ENCODE measurements around the gene THAP3. TPM values are rescaled to one million over a fixed set of nuclear protein-coding genes. Genes with fewer than 3 reads are reported as not detected.

THAP3 gene
- total and polyA plus RNA-seq, 9 of the 15 experiments (the other 6 are each of a cell fraction or from before 2014, with no cell fraction given): 1.9 to 31.2 (median 18.2) TPM

- no peak for TF ChIP-seq ZBTB9 (CRISPR knock-in tag; IDR thresholded peaks at IDR 0.05)
- TF ChIP-seq UBTF (IDR thresholded peaks at IDR 0.05; ENCODE audit: borderline replicate concordance in 1 of 2, low read depth in 2 of 2, low read length in 2 of 2): 0 out of 4 replicates have a peak, but pooled peaks have one; percentile 59 to 86
- no peak for TF ChIP-seq TBL1XR1 (IDR thresholded peaks at IDR 0.05; ENCODE audit: low read length in 2 of 2)
- TF ChIP-seq FOXK2 (conservative IDR thresholded peaks at IDR 0.05 in 1 of 2, IDR thresholded peaks at IDR 0.05 in 1 of 2; ENCODE audit: low read depth in 2 of 2): no peak
- no peak for TF ChIP-seq CHD1 (IDR thresholded peaks at IDR 0.05; ENCODE audit: low read length)
- TF ChIP-seq PHF21A (IDR thresholded peaks at IDR 0.05; ENCODE audit: borderline replicate concordance, low read depth): 0 out of 2 replicates have a peak, but pooled peaks have one; percentile 25
- no peak for TF ChIP-seq DNMT1 (IDR thresholded peaks at IDR 0.05)
- TF ChIP-seq SIN3A (IDR thresholded peaks at IDR 0.05; ENCODE audit: borderline replicate concordance in 2 of 2, control insufficient read depth in 1 of 2, low read depth in 2 of 2, low read length in 2 of 2): peak; percentile 44 to 79; a peak in 2 of 4 replicates
- TF ChIP-seq PTBP1 (IDR thresholded peaks at IDR 0.05; ENCODE audit: low read depth, low read length): no peak
- TF ChIP-seq SAP30 (IDR thresholded peaks at IDR 0.05; ENCODE audit: borderline replicate concordance, insufficient read depth, low read depth, low read length, poor library complexity, severe bottlenecking): peak; percentile 88
- peak; percentile 21; the same call in 1 of the 2 replicates for TF ChIP-seq BCOR (IDR thresholded peaks at IDR 0.05)
- no peak for TF ChIP-seq ZEB2 (IDR thresholded peaks at IDR 0.05)
- peak in 1 of 2 experiments; percentile 25; a peak in 1 of 3 replicates for TF ChIP-seq CBX3 (IDR thresholded peaks at IDR 0.05; ENCODE audit: borderline replicate concordance in 1 of 2, low read length in 2 of 2)
- 0 out of 2 replicates have a peak, but pooled peaks have one; percentile 67 for TF ChIP-seq STAT6 (CRISPR knock-in tag; IDR thresholded peaks at IDR 0.05)
- TF ChIP-seq GATA2 (CRISPR knock-in tag; IDR thresholded peaks at IDR 0.05): no peak
- TF ChIP-seq ZNF655 (CRISPR knock-in tag; IDR thresholded peaks at IDR 0.05): no peak
Measured at GRCh38 chr1:6612641-6613360, 11.9 kb upstream of the THAP3 start (continued).

Measured in K562 (cell line).